Upper lobe of left lung (tissue), 6 donors: ENCODE measurements around the gene PSMD11. TPM values are rescaled to one million over a fixed set of nuclear protein-coding genes. Genes with fewer than 3 reads are reported as not detected.
"Not testable (repeated sequence)": the region's sequence is repeated elsewhere in the genome, so short reads cannot be mapped to it uniquely, and the experiment has no call there.

Source experiments
- ATAC-seq, 2 donors: fragments of 200-7000 bp; cut with Tn5 transposase; one replicate each; pipeline ENCODE4 v1.9.1; 2022; ENCODE audit warnings: mild to moderate bottlenecking in 2 of 2, moderate library complexity in 2 of 2; ENCODE audit not compliant: low FRiP score in 2 of 2
- DNase-seq, 2 donors: peaks; one replicate each; pipeline ENCODE4 v3.0.0-alpha.2; 2019 to 2020
- H3K27ac ChIP-seq, 4 donors: fragments of 200-600 bp; sonication (generic); one replicate each; pipeline ENCODE4 v1.5.1; 2016 to 2019
- H3K27me3 ChIP-seq, 4 donors: fragments of 200-600 bp; sonication (generic); one replicate each; pipeline ENCODE4 v1.5.1; 2017 to 2019
- H3K36me3 ChIP-seq, 4 donors: fragments of 200-600 bp; sonication (generic); one replicate each; pipeline ENCODE4 v1.5.1; 2016 to 2019
- H3K4me1 ChIP-seq, 4 donors: fragments of 200-600 bp; sonication (generic); one replicate each; pipeline ENCODE4 v1.5.1; 2018 to 2019
- H3K4me3 ChIP-seq, 4 donors: fragments of 200-600 bp; sonication (generic); one replicate each; pipeline ENCODE4 v1.5.1; 2017 to 2019; ENCODE audit warnings: mild to moderate bottlenecking in 2 of 4, moderate library complexity in 1 of 4
- H3K9me3 ChIP-seq, 4 donors: fragments of 200-600 bp; sonication (generic); one replicate each; pipeline ENCODE4 v1.5.1; 2018 to 2019
- CTCF ChIP-seq, 6 experiments: fragments of 450-650 bp in 4 of 6; fragments of 200-600 bp in 2 of 6; sonication (generic) in 2 of 6; IDR thresholded peaks; one replicate each; pipeline ENCODE4 v1.5.1; 2016 to 2019; ENCODE audit warnings: antibody characterized with exemption in 6 of 6
- EP300 ChIP-seq, 4 donors: sonication (generic); formaldehyde crosslinking; IDR thresholded peaks; one replicate each; pipeline ENCODE4 v1.5.1; 2017; ENCODE audit warnings: antibody characterized with exemption in 4 of 4, control low read depth in 2 of 4
- POLR2A ChIP-seq, 4 donors: fragments of 450-650 bp; IDR thresholded peaks; one replicate each; pipeline ENCODE4 v1.5.1; 2016 to 2017; ENCODE audit warnings: antibody characterized with exemption in 4 of 4, mild to moderate bottlenecking in 2 of 4
- POLR2AphosphoS5 ChIP-seq, 2 donors: sonication (generic); formaldehyde crosslinking; IDR thresholded peaks; one replicate each; pipeline ENCODE4 v1.5.1; 2017; ENCODE audit warnings: antibody characterized with exemption in 2 of 2
- WGBS, 2 donors: methylation state at CpG; one replicate each; pipeline ENCODE4 v1.1.5; 2017 to 2018; 5-methylcytosine and 5-hydroxymethylcytosine counted together
- total RNA-seq, 6 donors: library from RNA; depleted of rRNA in 4 of 6; stranded (reverse); fragments of >200 nt in 4 of 6; gene quantifications; one replicate each; pipeline versions ENCODE4 v1.1.0 to v1.2.1, GENCODE V29; 2016 to 2021
- donor health status: DM: no; HTN: no; CAD: no; lungs with moderate emphysema.
- donor health status: DM: no; HTN: yes; CAD: no; lungs with severe emphysema.

The PSMD11 gene
- total RNA-seq, 6 donors from 2014 or later = 42.4 to 71.4 (median 62.8) TPM

DNA sequence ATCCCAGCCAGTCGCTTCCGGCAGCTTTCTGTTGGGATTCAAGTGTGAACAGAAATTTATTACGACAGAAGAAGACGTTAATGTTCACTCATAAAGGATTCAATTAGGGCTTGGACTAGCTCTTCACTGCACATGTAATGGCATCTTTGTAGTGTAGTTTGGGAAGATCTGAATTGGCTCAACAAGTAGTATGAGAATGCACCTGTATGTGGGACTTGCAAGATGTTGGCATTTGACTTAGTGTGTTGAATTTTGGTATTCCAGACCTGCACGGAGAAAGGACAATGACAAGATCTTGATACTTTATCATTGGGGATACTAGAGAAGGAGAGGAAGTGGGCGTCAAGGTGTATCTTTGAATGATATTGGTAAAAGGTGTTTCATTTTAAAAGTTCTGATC lies 1.2 kb downstream of the PSMD11 start:
- Histone ChIP-seq H3K4me1 (peaks cover 18 to 32% (median 23%) of the 10 kb centered on the region in 4 donors), H3K36me3 (peaks cover 4 to 40% (median 18%) of the 10 kb centered on the region in 4 donors), H3K27ac (peak overlapping the region in 3 of 4 donors; percentile 86 to 91 (median 86)), H3K9me3 (no peaks in the 10 kb centered on the region), H3K27me3 (no peaks in the 10 kb centered on the region), H3K4me3 (peak overlapping the region; percentile 67 to 93 (median 84))
- no peak for DNase-seq
- TF ChIP-seq EP300 (IDR thresholded peaks at IDR 0.05) (no peak), POLR2A (IDR thresholded peaks at IDR 0.05) (peak in 1 of 4 donors; percentile 1)
- 15 to 21% methylated on average over 6 of the region's 6 CpGs for WGBS, 2 donors
- ATAC-seq = no peak

- Histone ChIP-seq H3K4me3 (peak overlapping the region in 1 of 4 donors; percentile 83), H3K36me3 (peaks cover 4 to 44% (median 22%) of the 10 kb centered on the region in 4 donors), H3K4me1 (peaks cover 18 to 32% (median 23%) of the 10 kb centered on the region in 4 donors), H3K27me3 (no peaks in the 10 kb centered on the region), H3K27ac (no peak overlapping the region), H3K9me3 (no peaks in the 10 kb centered on the region)
- no peak for DNase-seq
- no peak for ATAC-seq
- TF ChIP-seq POLR2A (IDR thresholded peaks at IDR 0.05) (no peak), EP300 (IDR thresholded peaks at IDR 0.05) (no peak), POLR2AphosphoS5 (IDR thresholded peaks at IDR 0.05) (no peak), CTCF (IDR thresholded peaks at IDR 0.05) (no peak)
- WGBS, 2 donors = 44 to 67% methylated on average over 2 of the region's 2 CpGs
These were observed 1.7 kb downstream of the PSMD11 start for GRCh38 chr17:32445971-32446370.

- TF ChIP-seq EP300 (IDR thresholded peaks at IDR 0.05) = no peak
- TF ChIP-seq CTCF (IDR thresholded peaks at IDR 0.05) = no peak
- no peak for TF ChIP-seq POLR2AphosphoS5 (IDR thresholded peaks at IDR 0.05)
- TF ChIP-seq POLR2A (IDR thresholded peaks at IDR 0.05) = no peak
- Histone ChIP-seq H3K4me3 (no peak overlapping the region), H3K9me3 (no peaks in the 10 kb centered on the region), H3K36me3 (peaks cover 7 to 54% (median 30%) of the 10 kb centered on the region in 4 donors), H3K27me3 (no peaks in the 10 kb centered on the region), H3K27ac (no peak overlapping the region), H3K4me1 (peaks cover 18 to 32% (median 23%) of the 10 kb centered on the region in 4 donors)
- 87 to 89% methylated on average over 2 of the region's 2 CpGs for WGBS, 2 donors
- ATAC-seq (no peak), DNase-seq (no peak)
These were observed 2.6 kb downstream of the PSMD11 start for GRCh38 chr17:32446949-32447348.

DNA sequence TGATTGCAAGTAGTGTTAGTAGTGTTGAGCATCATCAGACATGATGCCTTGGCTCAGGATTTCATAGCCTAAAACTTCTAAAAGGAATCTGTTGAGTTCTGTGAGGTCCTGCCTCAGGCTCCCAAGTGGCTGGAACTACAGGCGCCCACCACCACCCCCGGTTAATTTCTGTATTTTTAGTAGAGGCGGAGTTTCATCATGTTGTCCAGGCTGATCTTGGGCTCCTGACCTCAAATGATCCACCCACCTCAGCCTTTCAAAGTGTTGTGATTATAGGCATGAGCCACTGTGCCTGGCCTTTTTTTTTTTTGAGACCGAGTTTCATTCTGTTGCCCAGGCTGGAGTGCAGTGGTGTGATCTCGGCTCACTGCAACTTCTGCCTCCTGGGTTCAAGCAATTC lies 5.7 kb downstream of the PSMD11 start:
- peaks cover 12 to 26% (median 17%) of the 10 kb centered on the region in 4 donors for H3K4me1 ChIP-seq
- no peak for TF ChIP-seq CTCF (IDR thresholded peaks at IDR 0.05)
- TF ChIP-seq EP300 (IDR thresholded peaks at IDR 0.05) = no peak
- no peak for ATAC-seq
- no peaks in the 10 kb centered on the region for H3K27me3 ChIP-seq
- no peak overlapping the region for H3K27ac ChIP-seq
- WGBS, 2 donors = 90 to 99% methylated on average over 5 of the region's 5 CpGs
- H3K4me3 ChIP-seq = no peak overlapping the region
- DNase-seq = no peak
- no peaks in the 10 kb centered on the region for H3K9me3 ChIP-seq
- peaks cover 17 to 84% (median 51%) of the 10 kb centered on the region in 4 donors for H3K36me3 ChIP-seq

- not testable (repeated sequence) for H3K27ac ChIP-seq, DNase-seq, H3K4me3 ChIP-seq, H3K9me3 ChIP-seq, ATAC-seq, H3K27me3 ChIP-seq
- Histone ChIP-seq H3K36me3 (peaks cover 20 to 88% (median 53%) of the 10 kb centered on the region in 4 donors), H3K4me1 (peaks cover 12 to 23% (median 15%) of the 10 kb centered on the region in 4 donors)
- 95 to 97% methylated on average over 6 of the region's 6 CpGs for WGBS, 2 donors
These were observed 6.1 kb downstream of the PSMD11 start for GRCh38 chr17:32450379-32450778.

- TF ChIP-seq CTCF (IDR thresholded peaks at IDR 0.05) = no peak
- no peak for TF ChIP-seq EP300 (IDR thresholded peaks at IDR 0.05)
- TF ChIP-seq POLR2AphosphoS5 (IDR thresholded peaks at IDR 0.05) = no peak
- TF ChIP-seq POLR2A (IDR thresholded peaks at IDR 0.05) = no peak
- 67 to 95% methylated on average over 2 of the region's 2 CpGs for WGBS, 2 donors
- Histone ChIP-seq H3K4me1 (peaks cover 0 to 8% (median under 1%) of the 10 kb centered on the region in 4 donors), H3K36me3 (peaks cover 20 to 100% (median 64%) of the 10 kb centered on the region in 4 donors), H3K9me3 (no peaks in the 10 kb centered on the region), H3K4me3 (no peak overlapping the region), H3K27me3 (no peaks in the 10 kb centered on the region), H3K27ac (no peak overlapping the region)
- DNase-seq (no peak), ATAC-seq (no peak)
These were observed 7.6 kb downstream of the PSMD11 start for GRCh38 chr17:32451879-32452278.
